ENCODE results near the gene MGMT.

The MGMT gene

DNA sequence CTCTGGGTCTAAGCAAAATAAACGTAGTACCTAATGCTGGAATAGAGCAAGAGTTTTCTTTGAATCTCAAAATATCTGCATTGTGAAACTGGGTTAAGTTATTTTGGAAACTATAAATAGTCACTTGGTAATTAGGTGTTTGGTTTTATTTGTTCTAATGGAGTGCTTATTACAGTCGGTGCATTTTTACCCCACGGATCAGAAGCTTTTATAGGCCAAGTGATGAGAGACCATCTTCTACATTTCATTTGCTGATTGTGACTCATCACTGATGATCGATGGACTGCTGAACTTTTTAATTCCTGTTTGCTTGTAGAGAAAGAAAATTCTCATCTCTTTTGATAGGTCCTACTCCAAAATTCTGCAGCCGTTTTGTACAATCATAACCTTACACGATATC, 28.2 kb downstream of the MGMT start:
- DNase-seq (ENCODE audit: low read depth in 2 of 2): no peak

GRCh38 chr10:129495698-129496097, 28.7 kb downstream of the MGMT start:
- no peak for DNase-seq (ENCODE audit: low read depth in 2 of 2)

- DNase-seq (ENCODE audit: low read depth in 2 of 2): no peak
These were observed 30.0 kb downstream of the MGMT start for GRCh38 chr10:129497013-129497412.

- no peak for DNase-seq (ENCODE audit: low read depth in 2 of 2)
These were observed 31.6 kb downstream of the MGMT start for GRCh38 chr10:129498680-129499079.

GRCh38 chr10:129500617-129501339, 33.7 kb downstream of the MGMT start:
- no peak for DNase-seq (ENCODE audit: low read depth in 2 of 2)

DNA sequence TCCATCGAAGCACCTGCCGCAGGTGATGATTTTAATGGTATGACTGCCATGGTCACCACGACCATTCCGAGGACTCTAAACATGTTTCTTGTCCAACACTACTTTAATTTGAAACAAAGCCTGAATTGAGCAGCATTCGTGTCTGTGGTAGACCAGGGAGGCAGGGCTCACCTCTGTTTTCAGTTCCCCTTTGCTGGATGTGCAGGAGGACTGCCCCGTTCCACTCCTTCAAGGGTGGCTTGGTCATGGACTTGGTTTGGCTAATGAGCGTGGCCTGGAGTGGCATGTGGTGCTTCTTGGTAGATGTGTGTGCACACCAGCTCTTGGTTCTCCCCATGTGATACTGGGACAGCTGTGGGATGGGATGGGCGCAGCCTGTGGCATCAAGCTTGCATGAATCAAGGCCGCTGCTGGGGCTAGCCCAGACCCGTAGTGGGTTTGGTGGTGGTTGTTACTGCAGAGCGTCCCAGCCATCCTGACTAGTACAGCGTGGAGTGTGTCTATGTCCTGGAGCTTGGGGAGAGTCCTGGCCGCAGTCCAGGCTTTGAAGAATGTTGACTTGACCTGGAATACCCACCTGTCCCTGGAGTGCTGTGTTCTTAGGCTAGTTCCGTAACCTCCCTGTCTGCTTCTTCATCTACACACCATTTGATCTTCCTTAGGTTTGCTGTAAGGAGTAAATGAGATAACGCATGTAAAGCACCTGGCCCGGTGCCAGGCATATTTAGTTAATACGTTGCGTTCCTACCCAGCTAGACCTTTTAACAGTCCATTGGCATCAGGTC, 34.8 kb downstream of the MGMT start:
- no peak for DNase-seq (ENCODE audit: low read depth in 2 of 2)

GRCh38 chr10:129502448-129502847, 35.4 kb downstream of the MGMT start:
- no peak for DNase-seq (ENCODE audit: low read depth in 2 of 2)

DNA sequence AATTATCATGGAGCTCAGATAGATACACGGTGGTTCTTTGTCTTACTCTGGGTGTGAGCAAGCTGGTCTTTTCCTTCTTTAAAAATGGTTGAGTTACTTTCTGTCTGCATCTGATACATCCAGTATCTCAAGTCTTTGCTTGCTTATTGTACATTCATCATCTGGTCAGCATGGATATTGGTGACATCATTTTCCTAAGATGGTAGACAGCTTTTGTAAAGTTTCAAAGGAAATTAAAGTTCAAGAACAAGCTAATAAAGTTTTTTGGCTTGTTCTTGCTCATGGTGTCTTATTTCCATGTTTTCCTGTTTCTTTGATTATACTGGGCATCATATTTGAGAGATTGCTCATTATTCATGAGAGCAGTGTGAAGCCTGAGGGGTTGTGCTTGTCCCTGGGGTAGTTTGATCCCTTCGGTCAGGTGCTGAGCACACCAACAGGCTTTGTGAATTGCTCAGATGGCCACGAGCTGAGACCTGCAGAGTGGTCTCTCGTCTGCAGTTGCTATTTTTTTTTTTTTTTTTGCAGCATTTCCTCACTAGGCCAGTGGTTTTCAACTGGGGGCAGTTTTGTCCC, 38.5 kb downstream of the MGMT start:
- no peak for DNase-seq (ENCODE audit: low read depth in 2 of 2)

- no peak for DNase-seq (ENCODE audit: low read depth in 2 of 2)
These were observed 39.2 kb downstream of the MGMT start for GRCh38 chr10:129506101-129506797.

DNA sequence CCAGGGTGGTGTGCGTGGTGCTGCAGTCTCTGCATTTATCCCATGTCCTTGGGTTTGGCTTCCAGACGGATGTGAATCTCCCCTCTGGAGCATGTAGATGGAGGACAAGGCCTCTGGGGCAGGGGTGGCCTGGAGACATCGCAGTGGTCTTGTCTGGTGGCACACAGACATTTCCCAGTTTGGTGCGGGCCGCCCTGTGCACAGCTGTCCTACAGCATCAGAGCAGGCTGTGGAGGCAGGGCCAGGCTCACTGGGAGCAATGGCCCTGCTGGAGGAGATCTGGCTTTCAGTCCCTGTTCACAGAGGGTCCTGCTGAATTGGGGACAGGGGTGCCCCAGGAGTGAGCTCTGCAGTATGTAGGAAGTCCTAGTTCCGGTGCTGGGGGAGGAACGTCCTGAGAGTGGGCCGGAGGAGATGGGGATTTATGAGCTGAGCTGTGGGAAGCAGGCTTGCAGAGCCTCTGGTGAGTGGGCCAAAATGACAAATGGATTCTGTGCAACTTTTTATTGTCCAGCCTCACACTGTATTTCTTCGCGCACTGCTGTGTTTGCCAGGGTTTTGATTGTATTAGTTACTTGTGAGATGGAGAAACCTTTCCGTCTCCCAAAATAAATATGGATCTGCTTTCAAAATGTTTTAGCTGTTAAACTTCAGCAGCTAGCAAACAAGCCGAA, 40.3 kb downstream of the MGMT start:
- no peak for DNase-seq (ENCODE audit: low read depth in 2 of 2)

GRCh38 chr10:129509155-129509554, 42.1 kb downstream of the MGMT start:
- no peak for DNase-seq (ENCODE audit: low read depth in 2 of 2)

DNA sequence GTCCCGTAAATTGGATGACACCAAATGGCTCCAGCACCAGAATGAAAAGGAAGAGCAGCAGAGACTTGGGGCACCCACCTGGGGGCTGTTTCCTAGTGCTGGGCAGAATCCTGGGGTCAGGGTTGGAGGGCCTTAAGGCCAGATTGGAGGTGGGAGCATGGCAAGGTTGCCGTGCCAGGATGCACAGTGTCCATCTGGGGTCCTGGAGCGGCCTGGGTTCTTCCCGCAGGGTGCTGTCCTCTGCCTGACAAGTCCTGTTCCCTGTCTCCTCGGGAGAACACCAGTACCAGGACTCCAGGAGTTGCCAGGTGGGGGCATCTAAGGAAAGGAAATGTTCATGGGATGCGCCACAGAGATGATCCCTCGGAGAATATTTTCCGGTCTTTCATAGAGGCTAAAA, 42.8 kb downstream of the MGMT start:
- no peak for DNase-seq (ENCODE audit: low read depth in 2 of 2)

DNA sequence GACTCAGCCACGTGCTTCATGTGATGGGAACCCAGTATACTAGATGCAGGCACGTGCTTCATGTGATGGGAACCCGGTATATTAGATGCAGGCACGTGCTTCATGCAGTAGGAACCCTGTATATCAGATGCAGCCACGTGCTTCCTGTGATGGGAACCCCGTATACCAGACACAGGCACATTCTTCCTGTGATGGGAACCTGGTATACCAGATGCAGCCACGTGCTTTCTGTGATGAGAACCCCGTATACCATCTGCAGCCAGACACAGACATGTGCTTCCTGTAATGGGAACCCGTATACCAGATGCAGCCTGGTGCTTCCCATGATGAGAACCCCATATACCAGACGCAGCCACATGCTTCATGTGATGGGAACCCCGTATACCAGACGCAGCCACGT, 44.0 kb downstream of the MGMT start:
- no peak for DNase-seq (ENCODE audit: low read depth in 2 of 2)

DNA sequence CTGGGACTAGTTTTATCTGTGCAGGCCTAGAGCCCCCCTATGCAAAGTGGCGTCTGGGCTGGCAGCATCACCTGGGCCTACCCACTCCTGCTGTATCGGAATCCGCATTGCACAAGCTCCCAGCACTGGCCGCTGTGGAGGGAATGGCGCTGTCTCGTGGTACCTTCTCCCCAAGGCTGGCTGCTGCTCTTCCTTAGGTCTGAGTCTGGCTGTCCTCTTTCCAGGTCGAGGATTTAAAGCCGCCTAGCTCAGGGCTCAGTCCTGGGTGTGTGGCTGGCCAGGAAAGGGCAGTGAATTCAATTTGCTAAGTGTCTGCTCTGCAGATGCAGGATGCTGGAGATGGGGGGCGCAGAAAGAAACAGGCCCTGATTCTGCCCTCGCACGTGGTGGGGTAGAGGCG, 44.7 kb downstream of the MGMT start:
- no peak for DNase-seq (ENCODE audit: low read depth in 2 of 2)

- DNase-seq (ENCODE audit: low read depth in 2 of 2): no peak
These were observed 46.3 kb downstream of the MGMT start for GRCh38 chr10:129513312-129513711.

- DNase-seq (ENCODE audit: low read depth in 2 of 2): no peak
These were observed 47.8 kb downstream of the MGMT start for GRCh38 chr10:129514568-129515451.

DNA sequence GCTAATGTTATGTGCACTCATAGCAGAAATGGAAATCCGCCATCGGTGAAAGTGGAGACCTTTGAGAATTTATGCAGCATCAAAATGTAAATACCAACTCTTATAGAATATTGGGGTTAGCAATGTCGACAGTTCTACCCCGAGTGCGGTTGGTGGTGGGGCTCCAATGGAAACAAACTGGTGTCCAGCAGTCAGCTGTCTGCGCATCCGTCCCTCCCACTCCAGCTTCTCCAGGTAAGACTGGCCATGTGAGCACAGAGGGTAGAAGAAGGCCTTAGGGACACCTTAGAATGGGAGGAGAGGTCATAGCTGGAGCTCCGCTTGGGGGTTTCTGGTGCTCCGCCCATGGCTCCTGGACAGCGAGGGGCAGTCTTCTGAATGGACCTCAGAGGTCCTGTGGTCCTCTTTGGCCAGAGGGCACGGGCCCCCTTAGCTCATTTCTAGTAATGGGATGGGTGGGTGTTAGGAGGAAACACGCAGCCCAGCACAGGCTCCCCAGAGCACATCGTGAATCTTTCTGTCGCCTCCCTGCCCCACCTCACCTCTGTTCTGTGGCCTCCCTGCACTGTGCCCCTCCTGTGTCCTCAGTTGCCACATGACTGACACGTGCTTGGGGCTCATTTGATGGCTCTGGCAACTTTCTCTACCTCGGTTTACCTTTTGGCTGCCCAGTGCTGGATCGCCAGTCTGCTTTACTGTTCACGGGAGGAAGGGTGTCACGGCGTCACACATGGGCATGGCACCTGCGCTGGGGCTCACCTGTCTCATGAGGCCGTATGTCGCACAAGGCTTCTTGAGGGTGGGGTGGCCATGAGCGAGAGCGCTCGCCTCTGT, 50.0 kb downstream of the MGMT start:
- no peak for DNase-seq (ENCODE audit: low read depth in 2 of 2)

DNA sequence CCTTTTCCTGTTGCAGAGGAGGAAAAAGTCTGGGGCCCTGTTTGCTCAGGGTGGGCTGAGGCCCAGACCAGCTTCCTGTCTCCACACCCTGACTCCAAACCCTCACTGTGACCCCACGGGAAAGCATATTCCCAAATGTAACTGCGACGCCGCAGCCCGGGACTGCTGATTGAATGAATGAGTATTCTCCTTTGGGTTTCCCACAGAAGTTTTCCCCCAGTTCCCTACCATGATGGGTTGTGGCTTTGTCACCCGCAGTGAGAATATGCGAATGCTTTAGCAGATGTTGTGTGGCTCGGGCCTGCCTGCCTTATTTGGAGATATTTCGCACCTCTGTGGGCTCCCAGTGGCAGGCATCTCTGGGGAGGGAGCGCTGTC, 50.6 kb downstream of the MGMT start:
- no peak for DNase-seq (ENCODE audit: low read depth in 2 of 2)

- DNase-seq (ENCODE audit: low read depth in 2 of 2): no peak
These were observed 51.8 kb downstream of the MGMT start for GRCh38 chr10:129518793-129519192.

Data from stimulated activated CD4-positive, alpha-beta T cell treated with anti-CD3 and anti-CD28 coated beads, Interleukin-15, amount 100 ng/mL, for 48 hours (primary cell).